ENCODE data around the gene CLRN3. TPM values are rescaled to one million over a fixed set of nuclear protein-coding genes. Genes with fewer than 3 reads are reported as not detected.

CLRN3 gene
- total and polyA plus RNA-seq, 2 of the 8 experiments (the other 6 are each of a cell fraction or from before 2014, with no cell fraction given), result not detected

- TF ChIP-seq ATF3 (IDR thresholded peaks at IDR 0.05; ENCODE audit: insufficient read depth, low read depth, low read length), result no peak
- no peak for TF ChIP-seq RFX5 (IDR thresholded peaks at IDR 0.05; ENCODE audit: borderline replicate concordance, low read depth, low read length)
- no peak for TF ChIP-seq SP2 (IDR thresholded peaks at IDR 0.05; ENCODE audit: low read length)
- no peak for TF ChIP-seq TCF12 (IDR thresholded peaks at IDR 0.05; ENCODE audit: low read depth, low read length)
- no peak for TF ChIP-seq KDM1A (IDR thresholded peaks at IDR 0.05; ENCODE audit: borderline replicate concordance, low read length)
Measured at GRCh38 chr10:127922675-127923366, 30.1 kb upstream of the CLRN3 start (continued).

All from H1 (cell line).